ENCODE results near the gene RMND5B.
"Not testable (repeated sequence)": the region's sequence is repeated elsewhere in the genome, so short reads cannot be mapped to it uniquely, and the experiment has no call there.

The RMND5B gene

GRCh38 chr5:178130576-178131445 lies at the start of gene RMND5B:
Gene RMND5B, plus strand, starts transcription at chr5:178131014. Its CDS starts 7,106 bp downstream, at chr5:178138120.
- peak; percentile 87 for DNase-seq

- DNase-seq = no peak
Observed at GRCh38 chr5:178081571-178082243, 49.1 kb upstream of the RMND5B start.

- DNase-seq = no peak
Observed at GRCh38 chr5:178083922-178084321, 46.9 kb upstream of the RMND5B start.

GRCh38 chr5:178085316-178085715 lies 45.5 kb upstream of the RMND5B start:
- DNase-seq = no peak

GRCh38 chr5:178086266-178086665 lies 44.5 kb upstream of the RMND5B start:
- no peak for DNase-seq

- DNase-seq = not testable (repeated sequence)
Observed at GRCh38 chr5:178087199-178087598, 43.6 kb upstream of the RMND5B start.

GRCh38 chr5:178090856-178091255 lies 40.0 kb upstream of the RMND5B start:
- DNase-seq = no peak

- DNase-seq = no peak
Observed at GRCh38 chr5:178093134-178093533, 37.7 kb upstream of the RMND5B start.

GRCh38 chr5:178094345-178094744 lies 36.5 kb upstream of the RMND5B start:
- no peak for DNase-seq

GRCh38 chr5:178098685-178099084 lies 32.1 kb upstream of the RMND5B start:
- DNase-seq = no peak

- DNase-seq = no peak
Observed at GRCh38 chr5:178103612-178104011, 27.2 kb upstream of the RMND5B start.

GRCh38 chr5:178104492-178104891 lies 26.3 kb upstream of the RMND5B start:
- DNase-seq = no peak

GRCh38 chr5:178106086-178106485 lies 24.7 kb upstream of the RMND5B start:
- no peak for DNase-seq

GRCh38 chr5:178106556-178107239 lies 24.1 kb upstream of the RMND5B start:
- no peak for DNase-seq

- no peak for DNase-seq
Observed at GRCh38 chr5:178107756-178108310, 23.0 kb upstream of the RMND5B start.

GRCh38 chr5:178108446-178108845 lies 22.4 kb upstream of the RMND5B start:
- DNase-seq = no peak

- DNase-seq = no peak
Observed at GRCh38 chr5:178108966-178109365, 21.8 kb upstream of the RMND5B start.

- DNase-seq = no peak
Observed at GRCh38 chr5:178110511-178110910, 20.3 kb upstream of the RMND5B start.

GRCh38 chr5:178111925-178112324 lies 18.9 kb upstream of the RMND5B start:
- DNase-seq = no peak

GRCh38 chr5:178112545-178112944 lies 18.3 kb upstream of the RMND5B start:
- no peak for DNase-seq

GRCh38 chr5:178113141-178113787 lies 17.6 kb upstream of the RMND5B start, which contains the start of gene N4BP3:
Gene N4BP3, plus strand, starts transcription at chr5:178113532. Its CDS starts 6,052 bp downstream, at chr5:178119584.
- DNase-seq = peak; percentile 83

- no peak for DNase-seq
Observed at GRCh38 chr5:178113841-178114324, 16.9 kb upstream of the RMND5B start.
